HG03469 (cell line): ENCODE results near the gene KIFC1.
"Not testable (repeated sequence)": the region's sequence is repeated elsewhere in the genome, so short reads cannot be mapped to it uniquely, and the experiment has no call there.

ENCODE experiments used
- ATAC-seq: cut with Tn5 transposase; IDR thresholded peaks from one replicate; pipeline ENCODE4 v1.9.1; 2021; ENCODE audit warnings: mild to moderate bottlenecking, moderate library complexity, moderate number of reproducible peaks; ENCODE audit not compliant: unreplicated experiment

KIFC1 gene

DNA sequence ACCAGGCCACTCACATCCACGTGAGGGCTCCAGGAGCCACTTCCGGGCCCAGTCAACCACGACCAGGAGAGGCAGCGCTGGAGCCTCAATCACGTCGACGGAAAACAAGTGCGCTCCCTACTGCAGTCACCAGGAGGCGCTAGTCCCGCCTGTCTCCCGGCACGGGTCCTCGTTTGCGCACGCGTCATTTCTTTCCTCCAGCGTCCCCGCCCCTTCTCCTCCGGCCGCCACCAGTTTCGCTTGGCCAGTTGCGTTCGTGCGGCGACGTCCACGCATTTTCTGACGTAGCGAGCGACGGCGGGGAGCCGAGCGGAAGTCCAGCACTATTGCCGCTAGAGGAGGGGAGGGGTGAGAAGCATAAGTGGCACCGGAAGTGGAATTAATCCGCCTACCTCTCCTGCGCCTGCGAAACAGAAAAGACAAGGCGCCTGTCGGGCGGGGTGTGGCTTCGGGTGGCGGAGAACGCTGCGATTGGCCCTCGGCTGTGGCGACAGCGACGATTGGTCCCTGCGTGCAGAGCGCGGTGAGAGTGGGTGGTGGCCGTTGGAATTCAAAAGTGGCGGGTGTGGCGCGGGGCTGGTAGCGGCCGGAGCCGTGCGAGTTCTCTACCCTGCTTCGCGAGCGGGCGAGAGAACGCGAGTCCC lies at the start of gene KIFC1:
Gene KIFC1, plus strand, starts transcription at position 546 of the 644 bp plus-strand sequence. CDS start 163 bp downstream, outside the sequence.
- peak; percentile 70 for ATAC-seq

DNA sequence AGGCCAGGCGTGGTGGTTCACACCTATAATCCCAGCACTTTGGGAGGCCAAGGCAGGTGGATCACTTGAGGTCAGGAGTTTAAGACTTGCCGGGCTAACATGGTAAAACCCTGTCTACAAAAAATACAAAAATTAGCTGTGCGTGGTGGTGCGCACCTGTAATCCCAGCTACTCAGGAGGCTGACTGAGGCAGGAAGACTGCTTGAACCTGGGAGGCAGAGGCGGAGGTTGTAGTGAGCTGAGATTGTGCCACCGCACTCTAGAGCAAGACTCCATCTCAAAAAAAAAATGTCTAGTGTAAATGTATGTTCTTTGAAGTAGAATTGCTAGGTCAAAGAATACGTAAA lies 48.0 kb upstream of the KIFC1 start:
- not testable (repeated sequence) for ATAC-seq

- no peak for ATAC-seq
Observed at GRCh38 chr6:33343953-33344611, 47.5 kb upstream of the KIFC1 start.

- ATAC-seq = no peak
Observed at GRCh38 chr6:33344701-33345697, 46.6 kb upstream of the KIFC1 start.

- not testable (repeated sequence) for ATAC-seq
Observed at GRCh38 chr6:33346972-33347371, 44.7 kb upstream of the KIFC1 start.

DNA sequence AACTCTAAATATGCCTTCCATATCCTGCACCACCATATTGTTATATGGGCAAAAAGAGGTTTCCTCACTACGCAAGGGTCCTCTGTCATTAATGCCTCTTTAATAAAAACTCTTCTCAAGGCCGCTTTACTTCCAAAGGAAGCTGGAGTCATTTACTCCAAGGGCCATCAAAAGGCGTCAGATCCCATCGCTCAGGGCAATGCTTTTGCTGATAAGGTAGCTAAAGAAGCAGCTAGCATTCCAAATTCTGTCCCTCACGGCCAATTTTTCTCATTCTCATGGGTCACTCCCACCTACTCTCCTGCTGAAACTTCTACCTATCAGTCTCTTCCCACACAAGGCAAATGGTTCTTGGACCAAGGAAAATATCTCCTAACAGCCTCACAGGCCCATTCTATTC lies 43.8 kb upstream of the KIFC1 start:
- no peak for ATAC-seq

- ATAC-seq = not testable (repeated sequence)
Observed at GRCh38 chr6:33355860-33356259, 35.8 kb upstream of the KIFC1 start.

DNA sequence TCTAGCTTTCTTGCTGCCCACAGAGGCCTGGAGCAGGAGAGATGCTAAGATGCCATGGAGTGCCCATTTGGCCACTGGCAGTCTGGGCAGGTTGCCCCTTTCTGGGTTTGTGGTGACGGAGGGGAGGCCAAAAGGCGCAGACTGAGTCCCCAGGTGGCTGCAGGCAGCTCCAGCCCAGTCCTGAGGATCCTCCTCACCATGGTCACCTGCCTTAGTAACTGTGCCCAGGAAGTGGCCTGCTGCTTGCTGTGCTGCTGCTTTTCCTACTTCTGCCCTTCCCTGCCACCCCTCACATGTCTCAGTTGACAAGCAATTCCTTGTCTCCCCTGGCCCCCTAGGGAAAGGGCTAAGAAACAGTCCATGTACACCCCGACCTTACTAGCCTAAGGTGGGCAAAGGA lies 35.3 kb upstream of the KIFC1 start:
- no peak for ATAC-seq

GRCh38 chr6:33357160-33357871 lies 34.3 kb upstream of the KIFC1 start:
- ATAC-seq = not testable (repeated sequence)

GRCh38 chr6:33359331-33359730 lies 32.3 kb upstream of the KIFC1 start:
- ATAC-seq = no peak

DNA sequence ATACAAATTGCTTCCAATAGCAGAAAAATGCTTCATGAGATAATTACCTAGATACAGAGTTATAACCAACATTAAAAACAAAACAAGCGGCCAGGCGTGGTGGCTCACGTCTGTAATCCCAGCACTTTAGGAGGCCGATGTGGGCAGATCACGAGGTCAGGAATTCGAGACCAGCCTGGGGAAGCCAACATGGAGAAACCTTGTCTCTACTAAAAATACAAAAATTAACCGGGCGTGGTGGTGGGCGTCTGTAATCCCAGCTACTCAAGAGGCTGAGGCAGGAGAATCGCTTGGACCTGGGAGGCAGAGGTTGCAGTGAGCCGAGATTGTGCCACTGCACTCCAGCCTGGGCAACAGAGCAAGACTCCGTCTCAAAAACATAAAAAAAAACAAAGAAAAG lies 28.1 kb upstream of the KIFC1 start:
- ATAC-seq = not testable (repeated sequence)

DNA sequence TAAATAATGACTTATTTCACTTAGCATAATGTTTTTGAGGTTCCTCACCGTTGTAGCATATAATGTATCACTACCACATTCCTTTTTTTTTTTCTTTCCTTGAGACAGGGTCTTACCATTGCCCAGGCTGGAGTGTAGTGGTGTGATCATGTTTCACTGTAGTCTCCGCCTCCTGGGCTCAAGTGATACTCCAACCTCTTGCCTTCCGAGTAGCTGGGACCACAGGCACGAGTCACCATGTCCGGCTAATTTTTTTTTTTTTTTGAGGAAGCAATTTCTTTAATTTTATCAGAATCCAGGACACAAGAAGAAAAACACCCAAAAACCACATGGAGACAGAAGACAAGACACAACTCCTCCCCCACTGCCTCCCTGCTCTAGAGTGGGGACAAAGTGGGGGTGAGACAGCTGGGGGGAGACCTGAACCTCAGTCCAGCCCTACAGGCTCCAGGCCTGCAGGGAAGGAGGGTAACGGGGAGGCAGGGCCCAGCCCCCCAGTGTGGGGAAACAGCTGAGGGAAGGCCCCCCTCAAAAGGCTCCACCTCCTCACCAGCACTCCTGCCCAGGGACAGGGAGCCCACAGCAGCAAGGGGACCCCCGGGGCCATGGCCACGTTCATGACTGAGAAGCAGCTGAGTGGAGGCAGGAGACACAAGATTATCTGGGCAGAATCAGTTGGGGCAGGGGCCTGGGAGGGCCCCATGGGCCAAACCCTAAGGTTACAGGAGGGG lies 27.0 kb upstream of the KIFC1 start:
- not testable (repeated sequence) for ATAC-seq

DNA sequence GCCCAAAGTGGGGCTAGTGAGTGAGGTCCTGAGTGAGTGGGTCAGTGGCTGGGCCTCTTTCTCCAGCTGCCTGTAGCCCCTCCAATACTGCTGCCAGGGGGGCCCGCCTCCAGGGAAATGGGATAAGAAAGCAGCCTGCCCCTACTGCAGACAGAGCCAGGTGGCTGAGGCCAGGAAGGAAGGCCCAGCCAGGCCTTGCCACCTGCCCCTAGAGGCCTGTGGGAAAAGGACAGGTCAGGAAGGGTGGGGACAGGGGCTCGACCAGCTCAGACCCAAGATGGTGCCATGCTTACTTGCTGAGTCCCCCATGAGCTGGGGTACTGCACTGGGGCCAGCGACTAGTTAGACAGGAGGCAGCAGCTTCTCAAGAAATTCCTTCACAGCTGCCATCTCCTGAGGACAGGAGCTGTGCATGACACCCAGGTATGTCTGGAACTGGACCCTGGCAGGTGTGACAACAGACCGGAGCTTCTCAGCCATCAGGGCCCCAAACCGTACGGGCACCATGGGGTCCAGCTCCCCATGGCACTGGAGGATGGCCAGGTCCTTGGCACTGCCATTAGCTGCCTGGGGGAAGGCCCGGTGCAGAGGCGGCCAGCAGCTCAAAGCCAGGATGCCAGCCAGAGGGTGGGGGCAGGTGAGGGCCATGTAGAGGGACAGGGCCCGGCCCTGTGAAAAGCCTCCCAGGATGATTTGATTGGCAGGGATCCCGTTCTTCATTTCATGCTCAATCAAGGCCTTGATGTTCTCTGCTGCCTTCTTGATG lies 26.2 kb upstream of the KIFC1 start:
- not testable (repeated sequence) for ATAC-seq

DNA sequence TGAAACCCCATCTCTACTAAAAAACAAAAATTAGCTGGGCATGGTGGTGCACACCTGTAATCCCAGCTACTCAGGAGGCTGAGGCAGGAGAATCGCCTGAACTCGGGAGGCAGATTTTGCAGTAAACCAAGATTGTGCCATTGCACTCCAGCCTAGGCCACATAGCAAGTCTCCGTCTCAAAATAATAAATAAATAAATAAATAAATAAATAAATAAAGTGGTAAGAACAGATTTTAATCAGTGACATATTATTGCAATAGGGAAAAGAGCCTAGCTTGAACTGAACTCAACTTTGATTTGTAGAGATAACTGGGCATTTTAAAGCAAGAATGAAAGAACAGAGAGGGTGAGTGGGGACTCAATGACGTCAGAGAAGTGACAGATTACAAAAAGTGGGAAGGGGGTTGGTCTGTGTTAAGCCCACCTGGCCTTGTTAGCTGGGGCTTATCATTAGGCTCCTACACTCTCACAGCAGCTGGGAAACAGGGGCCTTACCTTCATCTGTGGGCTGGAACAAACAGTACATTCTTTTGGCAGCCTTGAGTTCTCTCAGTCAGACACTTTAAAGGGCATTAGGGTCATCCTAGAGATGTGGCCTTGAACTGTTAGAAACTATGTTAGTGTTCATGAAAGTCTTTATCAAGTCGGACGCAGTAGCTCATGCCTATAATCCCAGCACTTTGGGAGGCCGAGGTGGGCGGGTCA lies 24.5 kb upstream of the KIFC1 start:
- no peak for ATAC-seq

DNA sequence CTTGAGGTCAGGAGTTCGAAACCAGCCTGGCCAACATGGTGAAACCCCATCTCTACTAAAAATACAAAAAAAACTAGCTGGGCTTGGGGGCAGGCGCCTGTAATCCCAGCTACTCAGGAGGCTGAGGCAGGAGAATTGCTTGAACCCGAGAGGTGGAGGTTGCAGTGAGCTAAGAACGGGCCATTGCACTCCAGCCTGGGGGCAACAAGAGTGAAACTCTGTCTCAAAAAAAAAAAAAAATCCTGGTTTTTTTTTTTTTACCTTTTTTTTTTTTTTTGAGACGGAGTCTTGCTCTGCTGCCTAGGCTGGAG lies 24.0 kb upstream of the KIFC1 start:
- not testable (repeated sequence) for ATAC-seq

- not testable (repeated sequence) for ATAC-seq
Observed at GRCh38 chr6:33371901-33372300, 19.7 kb upstream of the KIFC1 start.

GRCh38 chr6:33372526-33373123 lies 19.0 kb upstream of the KIFC1 start:
- no peak for ATAC-seq
